Smooth muscle cell (in vitro differentiated cells): Measurements from ENCODE around the gene P4HB. TPM values are rescaled to one million over a fixed set of nuclear protein-coding genes. Genes with fewer than 3 reads are reported as not detected.

ENCODE experiments used
- DNase-seq: peaks from one replicate; lab custom pipeline; 2025; ENCODE audit not compliant: unreplicated experiment; lab: John Stamatoyannopoulos, UW
- H2AFZ ChIP-seq: fragments of 200-600 bp; sonication (generic); 2 replicates; pipeline ENCODE4 v1.6.0; 2016; ENCODE audit warnings: antibody characterized with exemption, low read depth, mild to moderate bottlenecking
- H3F3A ChIP-seq: fragments of 200-600 bp; sonication (generic); 2 replicates; pipeline ENCODE4 v1.6.0; 2017; ENCODE audit warnings: antibody characterized with exemption, low read depth
- H3K27ac ChIP-seq: fragments of 200-600 bp; sonication (generic); 2 replicates; pipeline ENCODE4 v1.5.1; 2016; ENCODE audit warnings: low read depth, mild to moderate bottlenecking
- H3K27me3 ChIP-seq: fragments of 200-600 bp; sonication (generic); 2 replicates; pipeline ENCODE4 v1.6.1; 2016; ENCODE audit warnings: low read depth, mild to moderate bottlenecking
- H3K36me3 ChIP-seq: fragments of 200-600 bp; sonication (generic); 2 replicates; pipeline ENCODE4 v1.5.1; 2016; ENCODE audit warnings: low read depth
- H3K4me1 ChIP-seq: fragments of 200-600 bp; sonication (generic); 2 replicates; pipeline ENCODE4 v1.5.1; 2016; ENCODE audit warnings: low read depth
- H3K4me2 ChIP-seq: fragments of 200-600 bp; sonication (generic); 2 replicates; pipeline ENCODE4 v1.6.0; 2016; ENCODE audit warnings: mild to moderate bottlenecking
- H3K4me3 ChIP-seq: fragments of 200-600 bp; sonication (generic); 2 replicates; pipeline ENCODE4 v1.5.1; 2016; ENCODE audit warnings: mild to moderate bottlenecking
- H3K79me2 ChIP-seq: fragments of 200-600 bp; sonication (generic); 2 replicates; pipeline ENCODE4 v1.6.0; 2016; ENCODE audit warnings: low read depth, mild to moderate bottlenecking
- H3K9ac ChIP-seq: fragments of 200-600 bp; sonication (generic); 2 replicates; pipeline ENCODE4 v1.6.0; 2016; ENCODE audit warnings: low read depth
- H3K9me3 ChIP-seq: fragments of 200-600 bp; sonication (generic); replicated peaks from 2 replicates; pipeline ENCODE4 v1.5.1; 2016; ENCODE audit warnings: low read depth
- H4K20me1 ChIP-seq: fragments of 200-600 bp; sonication (generic); 2 replicates; pipeline ENCODE4 v1.6.0; 2016; ENCODE audit warnings: low read depth
- CTCF ChIP-seq: fragments of 200-600 bp; sonication (generic); IDR thresholded peaks from 2 replicates; pipeline ENCODE4 v1.5.1; 2017; ENCODE audit warnings: borderline replicate concordance, mild to moderate bottlenecking, antibody characterized with exemption; ENCODE audit not compliant: insufficient read depth, poor library complexity, severe bottlenecking
- WGBS: methylation state at CpG from one replicate; pipeline ENCODE4 v1.1.7; 2016; ENCODE audit warnings: low lambda C conversion rate; 5-methylcytosine and 5-hydroxymethylcytosine counted together
- polyA plus RNA-seq: library from polyadenylated mRNA; unstranded; fragments of >200 nt; fragmentation: Nextera tagmentation; extraction: Ambion mirVana; gene quantifications from 2 replicates; pipeline ENCODE4 v1.2.1, GENCODE V29; 2016
- total RNA-seq: library from RNA; depleted of rRNA; stranded (reverse); fragments of >200 nt; gene quantifications from 2 replicates; pipeline ENCODE4 v1.2.3, GENCODE V29; 2014

P4HB gene
- total and polyA plus RNA-seq, 2 experiments from 2014 or later: 1,526 to 1,593 TPM

DNA sequence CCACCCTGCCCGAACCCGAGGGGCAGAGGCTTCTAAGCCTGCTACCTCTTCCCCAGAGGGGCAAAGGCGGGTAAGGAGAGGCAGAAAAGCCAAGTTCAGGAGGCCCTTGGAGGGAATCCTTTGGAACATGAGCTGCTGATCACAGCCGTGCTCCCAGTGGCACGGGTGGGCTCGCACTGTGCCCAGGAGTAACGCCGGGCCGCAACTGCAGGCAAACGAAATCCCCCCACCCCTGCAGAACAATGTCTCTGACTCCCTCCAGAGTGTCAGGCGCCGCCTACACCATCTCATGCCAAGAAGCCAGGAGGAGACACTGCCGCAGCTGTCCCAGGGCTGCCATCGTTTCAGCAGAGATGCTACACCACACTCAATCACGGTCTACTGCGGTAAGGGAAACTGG lies 8.9 kb downstream of the P4HB start:
- DNase-seq: no peak
- 98% methylated on average over 16 of the region's 16 CpGs for WGBS
- Histone ChIP-seq H3K4me1 (no peaks in the 10 kb centered on the region), H3F3A (peaks cover 11% of the 10 kb centered on the region), H3K27me3 (no peaks in the 10 kb centered on the region), H3K4me2 (no peak overlapping the region), H3K9ac (no peak overlapping the region), H3K4me3 (no peak overlapping the region), H3K27ac (no peak overlapping the region), H3K36me3 (peaks cover 10% of the 10 kb centered on the region), H2AFZ (no peak overlapping the region), H3K9me3 (no peaks in the 10 kb centered on the region), H4K20me1 (peaks cover 98% of the 10 kb centered on the region), H3K79me2 (peaks cover 72% of the 10 kb centered on the region)
- TF ChIP-seq CTCF: no peak

- Histone ChIP-seq H3K4me1 (no peaks in the 10 kb centered on the region), H4K20me1 (peaks cover 98% of the 10 kb centered on the region), H3K79me2 (peaks cover 53% of the 10 kb centered on the region), H3K27me3 (no peaks in the 10 kb centered on the region), H2AFZ (no peak overlapping the region), H3K27ac (no peak overlapping the region), H3K9me3 (no peaks in the 10 kb centered on the region), H3K36me3 (peaks cover 16% of the 10 kb centered on the region), H3K4me2 (no peak overlapping the region), H3K9ac (no peak overlapping the region), H3F3A (peaks cover 30% of the 10 kb centered on the region), H3K4me3 (no peak overlapping the region)
- no peak for TF ChIP-seq CTCF
- no peak for DNase-seq
- 98% methylated on average over 12 of the region's 12 CpGs for WGBS
Measured at GRCh38 chr17:81849457-81849856, 10.9 kb downstream of the P4HB start.

DNA sequence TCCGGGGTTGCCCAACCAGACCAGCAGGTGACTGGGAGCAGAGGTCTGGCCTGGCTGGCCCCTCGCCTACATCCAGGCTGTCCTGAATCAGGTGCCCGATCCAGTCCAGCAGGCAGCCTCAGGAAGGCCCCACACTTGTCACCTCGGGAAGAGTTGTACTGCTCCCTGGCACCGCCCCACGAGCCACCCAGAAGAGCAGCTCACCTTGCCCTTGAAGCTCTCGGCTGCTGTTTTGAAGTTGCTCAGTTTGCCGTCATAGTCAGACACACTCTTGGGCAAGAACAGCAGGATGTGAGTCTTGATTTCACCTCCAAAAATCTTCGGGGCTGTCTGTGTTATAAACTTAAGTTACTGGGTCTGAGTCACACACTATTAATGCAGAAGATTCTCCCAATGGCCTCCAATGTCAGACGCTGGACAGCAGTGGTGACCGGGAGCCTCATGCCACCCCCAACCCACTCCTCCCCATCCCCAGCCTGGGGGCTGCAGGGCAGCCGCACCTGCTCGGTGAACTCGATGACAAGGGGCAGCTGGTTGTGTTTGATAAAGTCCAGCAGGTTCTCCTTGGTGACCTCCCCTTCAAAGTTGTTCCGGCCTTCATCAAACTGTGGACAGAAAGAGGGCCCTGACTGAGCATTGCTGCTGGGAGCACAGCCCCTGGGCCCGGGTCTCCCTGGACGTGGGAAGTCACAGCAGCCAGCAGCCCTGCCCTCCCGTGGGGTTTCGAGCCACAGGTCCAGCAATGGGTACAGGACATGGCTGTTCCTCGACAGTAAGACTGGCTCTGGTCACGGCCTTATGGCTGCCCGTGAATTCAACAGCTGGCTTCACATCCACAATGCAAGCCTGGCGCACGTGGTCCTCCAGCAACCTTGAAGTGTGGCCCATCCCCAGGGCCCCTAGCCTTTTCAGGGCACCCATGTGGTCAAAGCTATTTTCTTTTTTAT lies 13.3 kb downstream of the P4HB start:
- H3K79me2 ChIP-seq: peaks cover 31% of the 10 kb centered on the region
- H3K9ac ChIP-seq: no peak overlapping the region
- no peaks in the 10 kb centered on the region for H3K27me3 ChIP-seq
- no peak overlapping the region for H2AFZ ChIP-seq
- peaks cover 8% of the 10 kb centered on the region for H3K36me3 ChIP-seq
- H3K27ac ChIP-seq: no peak overlapping the region
- DNase-seq: no peak
- TF ChIP-seq CTCF: no peak
- H3K9me3 ChIP-seq: no peaks in the 10 kb centered on the region
- H3K4me3 ChIP-seq: no peak overlapping the region
- WGBS: 93% methylated on average over 24 of the region's 24 CpGs
- peaks cover 41% of the 10 kb centered on the region for H3F3A ChIP-seq
- H4K20me1 ChIP-seq: peaks cover 93% of the 10 kb centered on the region
- H3K4me1 ChIP-seq: no peaks in the 10 kb centered on the region
- H3K4me2 ChIP-seq: no peak overlapping the region
